Transverse colon (tissue), 4 donors: Measurements from ENCODE around the gene ATR. TPM values are rescaled to one million over a fixed set of nuclear protein-coding genes. Genes with fewer than 3 reads are reported as not detected.

Experiments
- DNase-seq: peaks from one replicate; pipeline ENCODE4 v3.0.0-alpha.2; 2019
- H3K27ac ChIP-seq, 4 donors: fragments of 200-600 bp; sonication (generic); 2 replicates each; pipeline ENCODE4 v1.5.1; 2016 to 2018; ENCODE audit warnings: inconsistent platforms in 4 of 4
- H3K27me3 ChIP-seq: fragments of 200-600 bp; sonication (generic); 2 replicates; pipeline ENCODE4 v1.5.1; 2017; ENCODE audit warnings: inconsistent platforms
- H3K36me3 ChIP-seq, 4 donors: fragments of 200-600 bp; sonication (generic); 2 replicates each; pipeline ENCODE4 v1.5.1; 2017 to 2019; ENCODE audit warnings: inconsistent platforms in 4 of 4
- H3K4me1 ChIP-seq, 4 donors: fragments of 200-600 bp; sonication (generic); 2 replicates each; pipeline ENCODE4 v1.5.1; 2017 to 2020; ENCODE audit warnings: inconsistent platforms in 4 of 4
- H3K4me3 ChIP-seq, 4 donors: fragments of 200-600 bp; sonication (generic); 1 replicate in 1 of 4; 2 replicates in 3 of 4; pipeline versions ENCODE4 v1.5.1 to v1.6.1; 2017 to 2019; ENCODE audit warnings: inconsistent platforms in 4 of 4
- H3K9me3 ChIP-seq, 2 donors: fragments of 200-600 bp; sonication (generic); 2 replicates each; pipeline ENCODE4 v1.5.1; 2017 to 2019; ENCODE audit warnings: inconsistent platforms in 2 of 2
- EP300 ChIP-seq: sonication (generic); formaldehyde crosslinking; IDR thresholded peaks from one replicate; pipeline ENCODE4 v1.6.1; 2017; ENCODE audit warnings: antibody characterized with exemption, low read depth
- POLR2A ChIP-seq: fragments of 450-650 bp; IDR thresholded peaks from one replicate; pipeline ENCODE4 v1.6.1; 2016; ENCODE audit warnings: antibody characterized with exemption, mild to moderate bottlenecking, moderate library complexity
- POLR2AphosphoS5 ChIP-seq, 3 donors: sonication (generic); formaldehyde crosslinking; IDR thresholded peaks; one replicate each; pipeline ENCODE4 v1.6.1; 2016; ENCODE audit warnings: antibody characterized with exemption in 3 of 3
- WGBS, 2 donors: methylation state at CpG; one replicate each; pipeline ENCODE4 v1.1.5; 2018; ENCODE audit warnings: low coverage in 1 of 2; 5-methylcytosine and 5-hydroxymethylcytosine counted together
- in situ Hi-C, 4 donors: fragments of 200-750 bp; cut with MboI; loops; one replicate each; pipeline versions ENCODE4 v1.15.0 to v1.15.1; 2017; ENCODE audit warnings: low sequenced_read_pairs in 3 of 4, low pct_ligation_motif_present in 1 of 4, low pct_unique_long_range_greater_than_20kb in 1 of 4
- intact Hi-C: fragments of 100-400 bp; cut with DNase I; formaldehyde crosslinking; loops from one replicate; pipeline ENCODE4 v1.15.1; 2023; ENCODE audit warnings: low total_unique reads
- total RNA-seq, 4 donors: library from RNA; depleted of rRNA; stranded (reverse); fragments of >200 nt; gene quantifications; one replicate each; pipeline ENCODE4 v1.1.0, GENCODE V29; 2016
- TF ChIP-seq, protein P1 (sequence below), 5 experiments: fragments of 200-600 bp in 3 of 5; fragments of 450-650 bp in 2 of 5; sonication (generic) in 3 of 5; IDR thresholded peaks; 1 replicate in 2 of 5; 2 replicates in 3 of 5; pipeline ENCODE4 v1.5.1; 2016 to 2017; ENCODE audit warnings: antibody characterized with exemption in 5 of 5, inconsistent platforms in 3 of 5, mild to moderate bottlenecking in 2 of 5, moderate library complexity in 1 of 5

ATR gene
- total RNA-seq, 4 donors from 2014 or later: 22.4 to 37.8 (median 25.3) TPM

DNA sequence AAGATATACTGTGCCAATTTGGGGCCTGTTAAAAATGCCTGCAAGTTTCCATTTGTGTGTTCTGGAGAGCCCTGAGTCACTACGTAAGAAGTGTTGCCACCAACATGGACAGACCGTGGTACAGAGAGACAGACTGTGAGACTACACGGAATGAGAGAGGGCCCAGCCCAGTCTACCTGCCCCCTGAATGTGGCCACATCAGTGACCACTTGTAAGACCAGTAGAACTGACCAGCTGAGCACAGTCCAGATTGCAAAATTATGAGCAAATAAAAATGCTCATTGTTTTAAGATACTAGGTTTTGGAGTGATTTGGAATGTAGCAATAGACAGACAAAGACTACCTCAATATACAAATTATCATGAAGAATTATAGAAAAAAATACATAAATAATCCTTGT lies 42.0 kb downstream of the ATR start:
- intact Hi-C loops: no loop called here
- no peaks in the 10 kb centered on the region for H3K27me3 ChIP-seq
- DNase-seq: no peak
- H3K9me3 ChIP-seq: no peaks in the 10 kb centered on the region
- H3K4me3 ChIP-seq: no peak overlapping the region
- in situ Hi-C loops: no loop called here
- H3K4me1 ChIP-seq: no peaks in the 10 kb centered on the region
- TF ChIP-seq EP300 (no peak), POLR2AphosphoS5 (IDR thresholded peaks at IDR 0.05) (no peak), POLR2A (no peak)
- TF ChIP-seq, protein P1, sequence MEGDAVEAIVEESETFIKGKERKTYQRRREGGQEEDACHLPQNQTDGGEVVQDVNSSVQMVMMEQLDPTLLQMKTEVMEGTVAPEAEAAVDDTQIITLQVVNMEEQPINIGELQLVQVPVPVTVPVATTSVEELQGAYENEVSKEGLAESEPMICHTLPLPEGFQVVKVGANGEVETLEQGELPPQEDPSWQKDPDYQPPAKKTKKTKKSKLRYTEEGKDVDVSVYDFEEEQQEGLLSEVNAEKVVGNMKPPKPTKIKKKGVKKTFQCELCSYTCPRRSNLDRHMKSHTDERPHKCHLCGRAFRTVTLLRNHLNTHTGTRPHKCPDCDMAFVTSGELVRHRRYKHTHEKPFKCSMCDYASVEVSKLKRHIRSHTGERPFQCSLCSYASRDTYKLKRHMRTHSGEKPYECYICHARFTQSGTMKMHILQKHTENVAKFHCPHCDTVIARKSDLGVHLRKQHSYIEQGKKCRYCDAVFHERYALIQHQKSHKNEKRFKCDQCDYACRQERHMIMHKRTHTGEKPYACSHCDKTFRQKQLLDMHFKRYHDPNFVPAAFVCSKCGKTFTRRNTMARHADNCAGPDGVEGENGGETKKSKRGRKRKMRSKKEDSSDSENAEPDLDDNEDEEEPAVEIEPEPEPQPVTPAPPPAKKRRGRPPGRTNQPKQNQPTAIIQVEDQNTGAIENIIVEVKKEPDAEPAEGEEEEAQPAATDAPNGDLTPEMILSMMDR (IDR thresholded peaks at IDR 0.05): no peak
- 96 to 100% methylated on average over 1 to 3 of the region's 3 CpGs for WGBS, 2 donors
- no peak overlapping the region for H3K27ac ChIP-seq
- peaks cover 0 to 53% (median 17%) of the 10 kb centered on the region in 4 donors for H3K36me3 ChIP-seq

DNA sequence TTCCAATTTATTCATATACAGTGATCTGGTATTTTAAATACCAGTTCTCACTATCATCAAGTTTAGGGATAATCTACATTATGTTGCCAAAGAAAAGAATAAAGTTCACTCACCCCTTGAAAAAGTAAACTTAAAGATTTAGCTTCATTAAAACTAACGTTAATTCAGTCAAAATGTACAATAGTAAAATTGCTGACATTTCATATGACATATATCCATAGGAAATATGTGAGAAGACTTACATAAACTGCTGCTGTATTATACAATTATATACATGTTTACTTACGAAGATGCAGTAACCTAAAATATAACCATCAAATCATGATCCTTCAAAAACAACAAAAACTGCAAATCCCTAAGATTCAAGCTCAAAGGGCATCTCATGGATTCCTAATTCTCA lies 44.0 kb downstream of the ATR start:
- H3K27ac ChIP-seq: no peak overlapping the region
- intact Hi-C loops (no loop called here), in situ Hi-C loops (no loop called here)
- no peaks in the 10 kb centered on the region for H3K4me1 ChIP-seq
- 94 to 100% methylated on average over 2 of the region's 2 CpGs for WGBS, 2 donors
- H3K4me3 ChIP-seq: no peak overlapping the region
- peaks cover 0 to 57% (median 17%) of the 10 kb centered on the region in 4 donors for H3K36me3 ChIP-seq
- H3K9me3 ChIP-seq: no peaks in the 10 kb centered on the region
- no peak for DNase-seq
- TF ChIP-seq, protein P1 (IDR thresholded peaks at IDR 0.05): no peak
- TF ChIP-seq POLR2AphosphoS5 (IDR thresholded peaks at IDR 0.05): no peak
- no peaks in the 10 kb centered on the region for H3K27me3 ChIP-seq

DNA sequence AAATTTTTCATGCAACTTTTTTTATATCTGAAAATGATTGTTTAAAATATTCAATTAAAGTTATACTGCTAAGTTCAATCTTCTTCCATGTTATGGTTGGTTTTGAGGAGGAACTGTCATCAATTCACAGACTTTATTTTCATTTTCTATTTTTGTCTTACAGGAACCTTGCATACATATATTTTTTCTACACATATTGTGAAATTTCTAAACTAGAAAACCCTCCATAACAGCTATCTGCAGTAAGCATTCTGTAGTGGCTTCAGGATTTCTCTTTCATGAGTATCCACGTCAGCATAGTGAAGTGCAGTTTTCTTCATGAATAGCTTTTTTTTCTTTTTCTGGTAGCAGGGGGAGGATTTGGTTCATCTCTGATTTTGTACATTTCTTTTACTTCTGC lies 48.2 kb downstream of the ATR start:
- DNase-seq: no peak

DNA sequence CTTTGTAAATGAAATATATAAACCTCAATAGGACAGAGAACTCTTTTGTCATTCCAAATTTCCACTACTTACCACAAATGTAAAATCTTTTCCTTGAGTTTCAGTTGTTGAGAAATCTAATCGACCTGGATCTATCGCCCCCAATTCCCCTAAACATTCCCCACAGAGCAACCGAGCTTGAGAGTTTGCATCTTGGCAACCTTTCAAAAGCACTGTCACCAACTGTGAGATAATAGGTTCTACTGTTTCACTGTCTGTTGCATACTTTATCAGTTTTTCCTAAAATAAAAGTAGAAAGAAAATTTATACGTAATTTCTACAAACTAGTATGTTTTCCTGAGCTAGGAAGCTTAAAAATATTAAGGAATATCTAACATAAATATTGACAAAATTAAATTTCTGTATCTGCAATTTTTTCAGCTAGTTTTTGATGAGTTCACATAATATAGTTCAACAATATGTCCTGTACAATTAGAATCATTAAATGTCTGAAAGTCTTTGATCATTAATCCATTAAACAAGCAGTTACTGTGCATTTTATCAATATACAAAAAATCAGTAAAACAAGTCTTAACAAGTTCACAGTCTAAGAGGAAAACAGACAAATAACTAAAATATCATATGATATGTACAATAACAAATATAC lies 54.5 kb downstream of the ATR start:
- H3K27me3 ChIP-seq: no peaks in the 10 kb centered on the region
- H3K36me3 ChIP-seq: peaks cover 0 to 40% (median 17%) of the 10 kb centered on the region in 4 donors
- peaks cover 0 to 3% of the 10 kb centered on the region in 2 donors for H3K9me3 ChIP-seq
- H3K27ac ChIP-seq: no peak overlapping the region
- H3K4me3 ChIP-seq: no peak overlapping the region
- WGBS, 2 donors: 92 to 94% methylated on average over 4 of the region's 4 CpGs
- H3K4me1 ChIP-seq: no peaks in the 10 kb centered on the region
- intact Hi-C loops (no loop called here), in situ Hi-C loops (no loop called here)
- TF ChIP-seq, protein P1 (IDR thresholded peaks at IDR 0.05): no peak
- no peak for TF ChIP-seq POLR2A
- TF ChIP-seq EP300: no peak
- TF ChIP-seq POLR2AphosphoS5 (IDR thresholded peaks at IDR 0.05): no peak
- DNase-seq: no peak

More for the DNA sequence above, 48.2 kb downstream of the ATR start:
- in situ Hi-C loops: no loop called here
- Histone ChIP-seq H3K4me1 (no peaks in the 10 kb centered on the region), H3K27me3 (no peaks in the 10 kb centered on the region), H3K4me3 (no peak overlapping the region), H3K36me3 (peaks cover 0 to 38% (median 13%) of the 10 kb centered on the region in 4 donors), H3K9me3 (no peaks in the 10 kb centered on the region), H3K27ac (no peak overlapping the region)
- intact Hi-C loops: no loop called here
- 94 to 100% methylated on average over 1 of the region's 1 CpG for WGBS, 2 donors
- TF ChIP-seq POLR2AphosphoS5 (IDR thresholded peaks at IDR 0.05): no peak

DNA sequence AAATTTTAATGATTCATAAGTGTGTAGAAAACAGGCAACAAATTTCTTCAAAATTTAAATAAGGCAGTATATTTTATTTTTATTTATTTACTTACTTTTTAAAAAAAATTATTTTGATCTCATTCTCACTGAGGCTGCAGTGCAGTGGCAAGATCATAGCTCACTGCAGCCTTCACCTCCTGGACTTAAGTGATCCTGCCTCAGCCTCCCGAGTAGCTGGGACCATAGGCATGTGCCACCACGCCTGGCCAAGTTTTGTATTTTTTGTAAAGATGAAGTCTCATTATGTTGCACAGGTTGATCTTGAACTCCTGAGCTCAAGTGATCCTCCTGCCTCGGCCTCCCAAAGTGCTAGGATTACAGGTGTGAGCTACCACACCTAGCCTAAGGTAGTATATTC lies 69.5 kb downstream of the ATR start:
- no peak overlapping the region for H3K27ac ChIP-seq
- 94 to 100% methylated on average over 2 to 3 of the region's 3 CpGs for WGBS, 2 donors
- DNase-seq: no peak
- no peaks in the 10 kb centered on the region for H3K27me3 ChIP-seq
- TF ChIP-seq POLR2A (no peak), POLR2AphosphoS5 (IDR thresholded peaks at IDR 0.05) (no peak), EP300 (no peak)
- TF ChIP-seq, protein P1 (IDR thresholded peaks at IDR 0.05): no peak
- H3K4me3 ChIP-seq: no peak overlapping the region
- intact Hi-C loops: no loop called here
- no peaks in the 10 kb centered on the region for H3K4me1 ChIP-seq
- in situ Hi-C loops: no loop called here
- peaks cover 0 to 26% (median 9%) of the 10 kb centered on the region in 4 donors for H3K36me3 ChIP-seq
- H3K9me3 ChIP-seq: no peaks in the 10 kb centered on the region
